Forelimb muscle (tissue), 1 donor: ENCODE measurements around the gene SYTL2. TPM values are rescaled to one million over a fixed set of nuclear protein-coding genes. Genes with fewer than 3 reads are reported as not detected.
"Not testable (repeated sequence)": the region's sequence is repeated elsewhere in the genome, so short reads cannot be mapped to it uniquely, and the experiment has no call there.

ENCODE experiments used
- DNase-seq: peaks from one replicate; pipeline ENCODE4 v3.0.0-alpha.2; 2013; ENCODE audit warnings: low read depth
- polyA plus RNA-seq: library from polyadenylated mRNA; unstranded; fragments of 120-200 nt; gene quantifications from one replicate; pipeline ENCODE4 v1.2.1, GENCODE V29; 2013; ENCODE audit not compliant: insufficient read length

SYTL2 gene, protein sequence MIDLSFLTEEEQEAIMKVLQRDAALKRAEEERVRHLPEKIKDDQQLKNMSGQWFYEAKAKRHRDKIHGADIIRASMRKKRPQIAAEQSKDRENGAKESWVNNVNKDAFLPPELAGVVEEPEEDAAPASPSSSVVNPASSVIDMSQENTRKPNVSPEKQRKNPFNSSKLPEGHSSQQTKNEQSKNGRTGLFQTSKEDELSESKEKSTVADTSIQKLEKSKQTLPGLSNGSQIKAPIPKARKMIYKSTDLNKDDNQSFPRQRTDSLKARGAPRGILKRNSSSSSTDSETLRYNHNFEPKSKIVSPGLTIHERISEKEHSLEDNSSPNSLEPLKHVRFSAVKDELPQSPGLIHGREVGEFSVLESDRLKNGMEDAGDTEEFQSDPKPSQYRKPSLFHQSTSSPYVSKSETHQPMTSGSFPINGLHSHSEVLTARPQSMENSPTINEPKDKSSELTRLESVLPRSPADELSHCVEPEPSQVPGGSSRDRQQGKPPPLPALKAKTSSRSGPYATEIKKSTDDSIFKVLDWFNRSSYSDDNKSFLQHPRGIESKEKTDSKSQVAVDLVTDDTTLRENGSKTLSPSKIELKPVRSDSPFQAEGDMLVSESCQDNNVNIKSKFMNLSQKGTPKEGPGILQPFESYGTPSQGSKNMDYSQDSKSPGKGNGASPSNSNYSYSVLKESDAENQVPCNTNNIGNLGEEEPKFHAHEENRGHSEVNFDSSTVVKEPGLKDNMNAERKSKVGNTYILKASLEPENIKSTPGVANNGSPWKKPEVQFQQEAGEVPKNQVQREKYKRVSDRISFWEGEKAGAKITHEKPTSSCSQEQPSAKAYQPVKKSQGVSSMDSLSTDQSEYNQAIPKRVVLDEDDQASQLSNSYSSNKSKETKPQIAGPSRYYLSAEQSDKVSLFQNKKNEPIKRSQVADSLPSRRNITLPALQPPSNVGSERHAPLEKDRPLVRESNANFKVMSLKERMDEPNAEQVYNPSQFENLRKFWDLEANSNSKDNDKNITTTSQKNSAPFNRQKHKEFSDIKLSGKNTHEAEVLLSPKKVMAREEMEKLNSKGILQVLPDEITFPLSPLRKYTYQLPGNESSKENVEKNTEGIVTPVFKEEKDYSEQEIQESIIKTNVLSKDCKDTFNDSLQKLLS (N-terminal part only)
- polyA plus RNA-seq, result 78.9 TPM

DNA sequence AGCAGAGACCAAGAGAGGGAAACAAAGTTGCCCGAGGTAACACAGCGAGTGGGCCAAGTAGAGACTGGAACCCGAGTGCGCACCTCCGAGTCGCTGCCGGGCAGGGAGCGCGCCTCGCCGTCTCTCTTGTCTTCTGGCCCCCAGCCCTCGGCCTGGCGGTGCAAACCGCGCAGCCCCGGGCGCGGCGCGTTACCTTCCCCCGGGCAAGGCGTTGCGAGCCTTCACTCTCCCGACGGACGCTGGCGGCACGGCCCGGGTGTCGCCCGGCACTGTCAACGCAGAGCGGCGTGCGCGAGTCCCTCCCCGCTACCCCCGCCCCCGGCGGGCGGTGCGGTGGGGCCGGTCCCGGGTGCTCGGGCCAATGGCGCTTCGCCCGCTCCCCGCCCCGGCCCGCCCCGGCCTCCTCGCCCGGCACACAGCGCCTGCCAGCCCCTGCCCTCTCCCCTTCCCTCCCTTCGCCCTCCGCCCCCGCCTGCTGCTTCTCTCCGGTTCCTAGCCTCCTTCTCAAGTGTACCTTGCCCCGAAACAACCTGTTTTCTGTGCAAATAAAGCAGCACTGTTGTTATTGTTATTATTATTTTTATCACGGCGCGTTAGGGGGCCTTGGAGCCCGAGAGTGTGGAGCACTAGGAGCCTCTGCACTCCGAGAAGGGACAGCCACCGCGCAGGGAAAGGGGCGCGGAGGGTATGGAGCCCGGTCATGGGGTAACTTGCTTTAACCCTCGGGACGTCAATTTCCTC is at the start of gene SYTL2:
Gene SYTL2, minus strand, starts transcription at position 271 of the 741 bp plus-strand sequence. CDS start 53,416 bp downstream, outside the sequence.
- no peak for DNase-seq

DNA sequence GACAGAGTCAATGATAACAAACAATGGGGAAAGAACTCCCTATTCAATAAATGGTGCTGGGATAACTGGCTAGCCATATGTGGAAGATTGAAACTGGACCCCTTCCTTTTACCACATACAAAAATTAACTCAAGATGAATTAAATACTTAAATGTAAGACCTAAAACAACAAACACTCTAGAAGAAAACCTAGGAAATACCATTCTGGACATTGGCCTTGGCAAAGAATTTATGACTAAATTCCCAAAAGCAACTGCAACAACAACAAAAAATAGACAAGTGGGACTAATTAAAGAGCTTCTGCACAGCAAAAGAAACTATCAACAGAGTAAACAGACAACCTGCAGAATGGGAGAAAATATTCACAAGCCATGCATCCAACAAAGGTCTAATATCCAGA is 48.6 kb upstream of the SYTL2 start:
- DNase-seq, result not testable (repeated sequence)

DNA sequence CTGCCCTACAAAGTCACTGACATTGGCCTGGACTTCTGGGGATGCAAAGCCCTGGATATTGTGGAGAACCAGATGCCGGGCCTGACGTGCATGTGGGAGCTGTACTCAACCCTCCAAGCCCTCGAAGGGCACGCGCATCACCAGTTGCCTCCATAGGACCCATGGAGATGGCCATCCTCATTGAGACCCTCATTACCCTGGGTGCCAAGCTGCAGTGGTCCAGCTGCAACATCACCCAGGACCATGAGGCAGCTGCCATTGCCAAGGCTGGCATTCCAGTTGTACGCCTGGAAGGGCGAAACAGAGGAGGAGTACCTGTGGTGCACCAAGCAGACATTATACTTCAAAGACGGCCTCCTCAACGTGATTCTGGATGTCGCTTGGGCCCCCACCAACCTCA is 46.2 kb upstream of the SYTL2 start:
- DNase-seq, result no peak

GRCh38 chr11:85855341-85855656 is 44.4 kb upstream of the SYTL2 start, which contains the start of gene CCDC83:
TSS of gene CCDC83 (plus strand) at chr11:85855383. CDS start at chr11:85865124, 9,741 bp downstream.
- DNase-seq, result no peak

DNA sequence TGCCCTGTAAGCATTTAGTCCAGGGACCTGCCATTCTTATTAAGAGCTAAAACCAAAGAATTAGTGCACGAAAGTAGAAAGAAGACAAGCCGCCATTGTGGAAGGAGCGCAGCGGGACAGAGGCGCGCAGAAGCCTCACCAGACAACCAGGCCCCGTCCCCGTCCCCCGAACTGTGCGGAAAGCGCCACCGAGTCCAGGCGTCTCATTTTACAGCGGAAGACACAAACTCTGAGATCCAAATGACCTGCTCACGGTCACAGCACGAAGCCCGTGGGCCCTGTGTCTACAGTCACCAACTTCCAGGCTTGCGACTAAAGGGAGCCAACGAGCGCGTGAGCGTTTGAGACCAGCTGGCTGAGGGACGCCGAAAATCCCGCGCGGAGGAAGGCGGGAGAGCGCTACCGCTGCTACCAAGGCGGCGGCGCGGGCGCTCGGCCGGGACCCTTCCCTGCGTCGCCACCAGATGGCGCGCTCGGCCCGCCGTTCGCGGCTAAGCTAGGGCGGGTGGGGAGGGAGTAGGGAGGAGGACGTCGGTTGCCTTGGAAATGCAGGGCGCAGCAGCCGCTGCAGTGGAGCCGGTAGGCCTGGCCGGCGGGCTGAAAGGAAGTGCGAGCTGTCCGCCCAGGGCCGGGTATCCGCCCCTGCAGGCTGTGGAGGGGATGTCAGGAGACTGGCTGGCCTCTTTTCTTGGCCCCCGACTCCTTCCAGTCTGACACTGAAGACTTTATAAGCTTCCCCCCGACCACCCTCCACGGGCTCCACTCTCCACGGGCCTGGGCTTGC is 43.8 kb upstream of the SYTL2 start:
- DNase-seq, result peak; percentile 77

DNA sequence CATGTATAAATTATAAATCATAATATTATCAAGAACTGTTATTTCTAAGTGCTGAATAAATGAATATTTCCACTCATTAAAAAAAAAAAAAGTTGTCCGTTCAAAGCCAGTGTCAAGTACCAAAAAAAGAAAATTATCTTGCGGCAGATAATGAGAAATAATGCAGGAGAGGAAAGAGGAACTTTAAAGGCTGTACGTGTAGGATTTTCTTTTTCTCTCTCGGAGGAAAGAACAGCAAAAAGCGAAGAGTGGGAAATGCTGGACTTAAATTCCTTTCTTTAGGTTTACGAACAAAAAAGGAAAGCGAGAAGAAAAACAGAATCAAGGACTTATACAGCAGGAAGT is 43.2 kb upstream of the SYTL2 start:
- DNase-seq, result no peak

- not testable (repeated sequence) for DNase-seq
Measured at GRCh38 chr11:85853541-85853940, 42.6 kb upstream of the SYTL2 start.

GRCh38 chr11:85852754-85853153 is 41.8 kb upstream of the SYTL2 start:
- DNase-seq, result not testable (repeated sequence)

- no peak for DNase-seq
Measured at GRCh38 chr11:85848556-85848955, 37.6 kb upstream of the SYTL2 start.

DNA sequence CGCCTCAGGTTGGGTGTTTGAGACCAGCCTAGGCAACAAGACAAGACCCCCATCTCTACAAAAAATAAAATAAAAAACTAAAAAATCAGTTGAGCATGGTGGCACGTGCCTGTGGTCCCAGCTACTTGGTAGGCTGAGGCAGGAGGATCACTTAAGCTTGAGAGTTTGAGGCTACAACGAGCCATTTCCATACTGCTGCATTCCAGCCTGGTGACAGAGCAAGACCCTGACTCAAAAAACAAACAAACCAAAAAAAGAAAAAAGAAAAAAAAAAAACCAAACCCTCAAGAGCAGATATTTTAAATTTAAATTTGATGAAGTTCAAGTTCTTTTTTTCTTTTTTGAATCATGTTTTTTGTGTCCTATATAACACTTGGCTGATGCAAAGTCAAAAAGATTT is 37.1 kb upstream of the SYTL2 start:
- DNase-seq, result no peak

DNA sequence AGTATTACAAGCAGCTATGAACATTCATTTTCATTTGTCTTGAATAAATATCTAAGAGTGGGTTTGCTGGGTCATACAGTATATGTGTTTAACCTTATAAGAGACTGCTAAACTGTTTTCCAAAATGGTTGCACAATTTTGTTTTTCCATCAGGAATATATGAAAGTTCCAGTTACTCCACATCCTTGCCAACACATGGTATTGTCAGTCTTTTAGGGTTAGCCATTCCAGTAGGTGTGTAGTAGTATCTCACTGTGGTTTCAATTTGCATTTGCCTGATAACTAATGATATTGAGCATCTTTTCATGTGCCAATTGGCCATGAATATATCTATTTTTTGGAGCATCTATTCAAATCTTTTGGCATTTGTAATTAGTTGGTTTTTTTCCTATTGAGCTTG is 36.5 kb upstream of the SYTL2 start:
- no peak for DNase-seq

DNA sequence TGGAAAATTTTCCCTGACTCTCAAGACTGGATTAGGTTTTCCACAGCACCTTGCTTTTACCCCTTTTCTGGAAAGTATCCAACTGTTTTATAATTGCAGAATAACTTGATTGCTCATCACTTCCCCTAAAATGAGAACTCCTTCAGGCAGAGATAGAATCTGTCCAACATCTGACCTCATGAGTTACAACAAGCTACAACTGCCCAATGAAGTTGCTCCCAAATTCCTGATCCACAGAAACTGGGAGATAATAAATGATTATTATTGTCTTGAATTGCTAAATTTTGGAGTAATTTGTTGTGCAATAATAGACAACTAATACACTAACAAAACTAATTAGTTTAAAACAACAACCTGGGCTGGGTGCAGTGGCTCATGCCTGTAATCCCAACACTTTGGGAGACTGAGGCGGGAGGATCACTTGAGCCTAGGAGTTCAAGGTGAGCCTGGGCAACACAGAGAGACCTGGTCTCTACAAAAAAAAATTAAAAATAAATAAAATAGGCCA is 34.2 kb upstream of the SYTL2 start:
- DNase-seq, result no peak

- no peak for DNase-seq
Measured at GRCh38 chr11:85844439-85845123, 33.6 kb upstream of the SYTL2 start.

DNA sequence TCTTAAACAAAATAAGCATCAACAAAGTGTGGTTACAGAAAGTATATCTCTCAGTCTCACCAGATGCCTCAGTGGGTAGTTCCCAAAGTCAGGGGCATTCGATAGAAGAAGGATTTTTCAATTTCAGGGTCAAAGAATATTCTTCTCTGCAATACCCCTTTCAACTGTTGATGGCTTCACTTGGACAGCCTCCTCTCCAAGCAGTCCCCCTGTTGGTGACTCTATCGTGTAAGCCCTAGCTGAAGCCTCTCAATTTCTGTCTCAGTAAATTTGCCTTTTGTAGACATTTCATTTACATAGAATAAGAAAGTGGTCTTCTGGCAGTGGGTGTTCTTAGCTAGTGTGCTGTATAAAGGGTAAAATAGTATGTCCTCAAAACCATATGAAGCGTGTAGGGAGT is 33.0 kb upstream of the SYTL2 start:
- no peak for DNase-seq

- not testable (repeated sequence) for DNase-seq
Measured at GRCh38 chr11:85840932-85841331, 30.0 kb upstream of the SYTL2 start.

GRCh38 chr11:85835729-85836128 is 24.8 kb upstream of the SYTL2 start:
- DNase-seq, result no peak

DNA sequence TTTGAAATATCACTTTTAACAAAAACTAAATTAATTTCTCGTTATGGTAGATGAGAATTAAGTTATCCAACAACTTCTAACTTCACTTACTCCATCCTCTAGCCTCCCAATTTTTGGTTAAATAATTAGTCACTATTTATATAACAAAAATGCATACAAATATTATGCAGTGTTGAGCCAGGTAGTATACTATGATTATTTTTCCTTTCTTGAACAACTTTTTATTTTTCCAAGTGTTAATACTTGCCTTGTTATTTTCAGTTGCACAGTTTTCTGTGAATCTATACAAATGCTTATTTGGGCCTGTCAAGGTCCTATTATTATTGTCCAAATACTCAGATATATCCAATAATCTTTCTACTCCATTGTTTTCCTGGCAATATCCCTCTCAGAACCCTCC is 24.3 kb upstream of the SYTL2 start:
- no peak for DNase-seq

GRCh38 chr11:85831050-85831449 is 20.1 kb upstream of the SYTL2 start:
- no peak for DNase-seq

DNA sequence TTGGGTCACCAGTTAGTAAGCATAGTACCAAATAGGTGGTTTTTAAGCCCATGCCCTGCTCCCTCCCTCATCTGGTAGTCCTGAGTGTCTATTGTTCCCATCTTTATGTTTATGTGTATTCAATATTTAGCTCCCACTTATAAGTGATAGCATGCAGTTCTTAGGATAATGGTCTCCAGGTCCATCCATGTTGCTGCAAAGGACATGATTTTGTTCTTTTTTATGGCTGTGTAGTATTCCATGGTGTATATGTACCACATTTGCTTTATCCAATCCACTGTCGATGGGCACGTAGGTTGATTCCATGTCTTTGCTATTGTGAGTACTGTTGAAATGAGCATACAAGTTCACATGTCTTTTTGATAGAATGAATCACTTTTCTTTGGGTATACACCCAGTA is 18.2 kb upstream of the SYTL2 start:
- DNase-seq, result no peak

- no peak for DNase-seq
Measured at GRCh38 chr11:85828640-85828978, 17.7 kb upstream of the SYTL2 start.
